HEK293 (cell line): ENCODE data around the gene LAMP1.

Experiments used
- CTCF ChIA-PET: fragments of 350-600 bp; formaldehyde crosslinking; extraction: SDS; loops from one replicate; lab custom pipeline; 2021; ENCODE audit warnings: antibody characterized with exemption; lab: Yijun Ruan, JAX
- POLR2A ChIA-PET: fragments of 300-600 bp; formaldehyde crosslinking; extraction: SDS; loops from one replicate; lab custom pipeline; 2020; ENCODE audit warnings: antibody characterized with exemption, inconsistent platforms; lab: Yijun Ruan, JAX
- H3K27ac ChIP-seq: fragments of 200-500 bp; sonication (Bioruptor generic); 2 replicates; pipeline ENCODE4 v1.5.1; 2014; ENCODE audit warnings: low read depth, low read length, control low read depth, inconsistent platforms; ENCODE audit errors: extremely low read depth
- H3K36me3 ChIP-seq, 2 experiments: fragments of 200-500 bp in 1 of 2; sonication (Bioruptor generic) in 1 of 2; 1 replicate in 1 of 2; 2 replicates in 1 of 2; pipeline ENCODE4 v1.5.1; 2014 to 2017; ENCODE audit warnings: inconsistent platforms in 2 of 2, low read length in 2 of 2; ENCODE audit not compliant: control insufficient read depth in 2 of 2, insufficient read depth in 1 of 2
- H3K4me1 ChIP-seq: fragments of 200-500 bp; sonication (Bioruptor generic); 2 replicates; pipeline ENCODE4 v1.5.1; 2014; ENCODE audit warnings: mild to moderate bottlenecking, low read length, inconsistent platforms; ENCODE audit not compliant: control insufficient read depth, insufficient read depth
- H3K4me3 ChIP-seq: 2 replicates; pipeline ENCODE4 v1.5.1; 2011; ENCODE audit warnings: low read depth, mild to moderate bottlenecking, control low read depth, low read length, moderate library complexity
- H3K9me3 ChIP-seq: fragments of 200-500 bp; sonication (Bioruptor generic); 2 replicates; pipeline ENCODE4 v1.5.1; 2014; ENCODE audit warnings: low read depth, low read length, inconsistent platforms; ENCODE audit not compliant: control insufficient read depth, insufficient read depth
- AEBP2 ChIP-seq: fragments of 450-650 bp; formaldehyde crosslinking; IDR thresholded peaks from 2 replicates; pipeline ENCODE4 v1.5.1; 2016; ENCODE audit warnings: missing biosample characterization, missing genetic modification characterization, borderline replicate concordance
- GLIS1 ChIP-seq: fragments of 450-650 bp; formaldehyde crosslinking; IDR thresholded peaks from 2 replicates; pipeline ENCODE4 v1.5.1; 2016; ENCODE audit warnings: missing biosample characterization, missing genetic modification characterization
- INSM2 ChIP-seq: fragments of 450-650 bp; formaldehyde crosslinking; IDR thresholded peaks from 2 replicates; pipeline ENCODE4 v1.5.1; 2016; ENCODE audit warnings: missing biosample characterization, missing genetic modification characterization
- KLF8 ChIP-seq: fragments of 450-650 bp; formaldehyde crosslinking; IDR thresholded peaks from 2 replicates; pipeline ENCODE4 v1.5.1; 2016; ENCODE audit warnings: missing biosample characterization, missing genetic modification characterization
- PRDM2 ChIP-seq: fragments of 450-650 bp; formaldehyde crosslinking; IDR thresholded peaks from 2 replicates; pipeline ENCODE4 v1.5.1; 2016; ENCODE audit warnings: missing biosample characterization, missing genetic modification characterization, borderline replicate concordance
- PRDM4 ChIP-seq: fragments of 450-650 bp; formaldehyde crosslinking; IDR thresholded peaks from 2 replicates; pipeline ENCODE4 v1.5.1; 2017; ENCODE audit warnings: missing biosample characterization, missing genetic modification characterization
- SCRT2 ChIP-seq: fragments of 450-650 bp; formaldehyde crosslinking; IDR thresholded peaks from 2 replicates; pipeline ENCODE4 v1.5.1; 2016; ENCODE audit warnings: missing biosample characterization, missing genetic modification characterization
- ZFP37 ChIP-seq: fragments of 450-650 bp; formaldehyde crosslinking; IDR thresholded peaks from 2 replicates; pipeline ENCODE4 v1.5.1; 2016; ENCODE audit warnings: missing biosample characterization, missing genetic modification characterization
- ZNF19 ChIP-seq: fragments of 450-650 bp; formaldehyde crosslinking; IDR thresholded peaks from 2 replicates; pipeline ENCODE4; 2016; ENCODE audit warnings: missing biosample characterization, missing genetic modification characterization, low read depth
- ZNF23 ChIP-seq: fragments of 450-650 bp; formaldehyde crosslinking; IDR thresholded peaks from 2 replicates; pipeline ENCODE4 v1.5.1; 2016; ENCODE audit warnings: missing biosample characterization, missing genetic modification characterization, borderline replicate concordance
- ZNF433 ChIP-seq: fragments of 450-650 bp; formaldehyde crosslinking; IDR thresholded peaks from 2 replicates; pipeline ENCODE4 v1.5.1; 2016; ENCODE audit warnings: missing biosample characterization, missing genetic modification characterization, low read depth
- ZNF510 ChIP-seq: fragments of 450-650 bp; formaldehyde crosslinking; IDR thresholded peaks from 2 replicates; pipeline ENCODE4 v1.5.1; 2018; ENCODE audit warnings: mild to moderate bottlenecking, missing genetic modification characterization, missing biosample characterization; ENCODE audit not compliant: insufficient replicate concordance
- ZNF521 ChIP-seq: fragments of 450-650 bp; formaldehyde crosslinking; IDR thresholded peaks from 2 replicates; pipeline ENCODE4 v1.5.1; 2017; ENCODE audit warnings: missing biosample characterization, mild to moderate bottlenecking, missing genetic modification characterization
- ZNF580 ChIP-seq: fragments of 450-650 bp; formaldehyde crosslinking; IDR thresholded peaks from 2 replicates; pipeline ENCODE4 v1.5.1; 2016; ENCODE audit warnings: missing biosample characterization, missing genetic modification characterization
- ZNF596 ChIP-seq: fragments of 450-650 bp; IDR thresholded peaks from 2 replicates; pipeline ENCODE4 v1.5.0; 2018; ENCODE audit warnings: missing biosample characterization, mild to moderate bottlenecking, missing genetic modification characterization, moderate library complexity
- ZNF629 ChIP-seq: fragments of 450-650 bp; formaldehyde crosslinking; IDR thresholded peaks from 2 replicates; pipeline ENCODE4 v1.5.1; 2017; ENCODE audit warnings: missing biosample characterization, missing genetic modification characterization
- ZNF692 ChIP-seq: fragments of 450-650 bp; formaldehyde crosslinking; IDR thresholded peaks from 2 replicates; pipeline ENCODE4 v1.5.1; 2016; ENCODE audit warnings: missing biosample characterization, missing genetic modification characterization
- ZNF747 ChIP-seq: fragments of 450-650 bp; formaldehyde crosslinking; IDR thresholded peaks from 2 replicates; pipeline ENCODE4 v1.5.1; 2016; ENCODE audit warnings: missing biosample characterization, missing genetic modification characterization
- ZNF830 ChIP-seq: fragments of 450-650 bp; IDR thresholded peaks from 2 replicates; pipeline ENCODE4 v1.5.0; 2018; ENCODE audit warnings: missing biosample characterization, missing genetic modification characterization, low read depth, mild to moderate bottlenecking, moderate library complexity
- ZSCAN16 ChIP-seq: fragments of 450-650 bp; formaldehyde crosslinking; IDR thresholded peaks from 2 replicates; pipeline ENCODE4 v1.5.1; 2016; ENCODE audit warnings: missing biosample characterization, missing genetic modification characterization

The LAMP1 gene

GRCh38 chr13:113357529-113357928, 60.5 kb downstream of the LAMP1 start:
- ChIA-PET POLR2A (no interaction called here), CTCF (no interaction called here)
- peaks cover 0 to 10% of the 10 kb centered on the region in 2 experiments; a peak in 1 of 3 replicates for H3K36me3 ChIP-seq
- no peaks in the 10 kb centered on the region for H3K9me3 ChIP-seq
- H3K4me1 ChIP-seq, result no peaks in the 10 kb centered on the region; the same call in 1 of the 2 replicates
- H3K27ac ChIP-seq, result no peak overlapping the region
- no peak overlapping the region for H3K4me3 ChIP-seq
- TF ChIP-seq GLIS1 (tag by site-specific recombination) (no peak), ZNF433 (no peak), ZNF510 (tag by site-specific recombination) (no peak), ZNF23 (no peak), ZNF830 (tag by site-specific recombination) (no peak), AEBP2 (no peak), ZFP37 (tag by site-specific recombination) (no peak), KLF8 (tag by site-specific recombination) (no peak), ZNF629 (tag by site-specific recombination) (no peak), ZSCAN16 (tag by site-specific recombination) (no peak), ZNF19 (no peak), INSM2 (tag by site-specific recombination) (no peak), ZNF580 (tag by site-specific recombination) (no peak), ZNF521 (tag by site-specific recombination) (no peak), ZNF692 (tag by site-specific recombination) (no peak), ZNF596 (tag by site-specific recombination) (no peak), PRDM4 (tag by site-specific recombination) (no peak)

GRCh38 chr13:113358653-113359190, 61.7 kb downstream of the LAMP1 start:
- peaks cover 0 to 8% of the 10 kb centered on the region in 2 experiments; a peak in 1 of 3 replicates for H3K36me3 ChIP-seq
- no peaks in the 10 kb centered on the region for H3K9me3 ChIP-seq
- H3K4me3 ChIP-seq, result no peak overlapping the region
- POLR2A ChIA-PET, result no interaction called here
- H3K27ac ChIP-seq, result no peak overlapping the region
- CTCF ChIA-PET, result interaction anchor here (0.7 kb wide), 1 partner anchor 14 kb away, joined by 3 read pairs; no protein-coding TSS in a partner anchor
- no peak for TF ChIP-seq SCRT2 (tag by site-specific recombination)
- TF ChIP-seq ZNF747, result no peak
- TF ChIP-seq PRDM2 (tag by site-specific recombination), result no peak
- TF ChIP-seq ZNF23, result no peak
- TF ChIP-seq, all 188 proteins: peak for 0
- H3K4me1 ChIP-seq, result no peaks in the 10 kb centered on the region; the same call in 1 of the 2 replicates
